Measurements from ENCODE around the gene MPPED1.

DNA sequence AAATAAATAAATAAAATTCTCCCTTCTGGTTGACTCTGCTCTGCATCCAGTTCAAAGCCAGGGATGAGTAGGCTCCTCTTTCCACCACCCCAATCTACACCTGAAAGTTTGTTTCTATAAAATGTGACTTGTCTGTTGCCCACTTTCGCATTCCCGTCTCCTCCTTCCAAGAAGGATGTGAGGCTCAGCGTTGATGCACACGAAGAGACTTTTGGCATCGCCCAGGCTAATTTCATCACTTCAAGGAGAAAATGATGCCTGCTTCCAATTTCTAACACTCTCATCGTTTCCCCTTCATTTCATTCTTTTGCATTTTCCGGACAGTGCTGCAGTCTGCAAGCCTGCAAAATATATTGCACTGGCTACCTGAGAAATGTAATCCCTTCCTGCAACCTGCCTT, 3.9 kb downstream of the MPPED1 start:
- TF ChIP-seq, protein P1, sequence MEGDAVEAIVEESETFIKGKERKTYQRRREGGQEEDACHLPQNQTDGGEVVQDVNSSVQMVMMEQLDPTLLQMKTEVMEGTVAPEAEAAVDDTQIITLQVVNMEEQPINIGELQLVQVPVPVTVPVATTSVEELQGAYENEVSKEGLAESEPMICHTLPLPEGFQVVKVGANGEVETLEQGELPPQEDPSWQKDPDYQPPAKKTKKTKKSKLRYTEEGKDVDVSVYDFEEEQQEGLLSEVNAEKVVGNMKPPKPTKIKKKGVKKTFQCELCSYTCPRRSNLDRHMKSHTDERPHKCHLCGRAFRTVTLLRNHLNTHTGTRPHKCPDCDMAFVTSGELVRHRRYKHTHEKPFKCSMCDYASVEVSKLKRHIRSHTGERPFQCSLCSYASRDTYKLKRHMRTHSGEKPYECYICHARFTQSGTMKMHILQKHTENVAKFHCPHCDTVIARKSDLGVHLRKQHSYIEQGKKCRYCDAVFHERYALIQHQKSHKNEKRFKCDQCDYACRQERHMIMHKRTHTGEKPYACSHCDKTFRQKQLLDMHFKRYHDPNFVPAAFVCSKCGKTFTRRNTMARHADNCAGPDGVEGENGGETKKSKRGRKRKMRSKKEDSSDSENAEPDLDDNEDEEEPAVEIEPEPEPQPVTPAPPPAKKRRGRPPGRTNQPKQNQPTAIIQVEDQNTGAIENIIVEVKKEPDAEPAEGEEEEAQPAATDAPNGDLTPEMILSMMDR (conservative IDR thresholded peaks at IDR 0.05) = no peak
- TF ChIP-seq ZFX (IDR thresholded peaks at IDR 0.05) = no peak

All from C4-2B (cell line).